ENCODE results near the gene LMBRD1. TPM values are rescaled to one million over a fixed set of nuclear protein-coding genes. Genes with fewer than 3 reads are reported as not detected.

Gene LMBRD1
- total RNA-seq, 1 experiment from 2014 or later, result 20.7 TPM

- no peaks in the 10 kb centered on the region for H3K4me1 Mint-ChIP-seq (ENCODE audit: insufficient read depth, unreplicated experiment)
- peaks cover 69% of the 10 kb centered on the region for H3K27me3 Mint-ChIP-seq (ENCODE audit: insufficient read depth, unreplicated experiment)
- CTCF ChIA-PET, result interaction anchor here (0.6 to 0.7 kb wide), 2 partner anchors 8 to 1383 kb away, joined by 3 to 4 read pairs; no protein-coding TSS in a partner anchor
- TF ChIP-seq CTCF (IDR thresholded peaks at IDR 0.05; ENCODE audit: unreplicated experiment), result no peak
- POLR2A ChIA-PET, result no interaction called here
- BruUV-seq (replicated peaks), result no TSS peak
- H3K36me3 Mint-ChIP-seq (ENCODE audit: insufficient read depth, unreplicated experiment), result no peaks in the 10 kb centered on the region
- H3K9me3 Mint-ChIP-seq (ENCODE audit: unreplicated experiment), result no peaks in the 10 kb centered on the region
- H3K27ac Mint-ChIP-seq (ENCODE audit: low read depth, unreplicated experiment), result no peak overlapping the region
- no peak overlapping the region for H3K4me3 Mint-ChIP-seq (ENCODE audit: unreplicated experiment)
- DNase-seq (ENCODE audit: unreplicated experiment), result no peak
- intact Hi-C loops (cut with micrococcal nuclease), result no loop called here
These were observed 165.1 kb downstream of the LMBRD1 start for GRCh38 chr6:69631552-69632346.

GRCh38 chr6:69630767-69631166, 166.0 kb downstream of the LMBRD1 start:
- Mint-ChIP-seq H3K9me3 (ENCODE audit: unreplicated experiment) (no peaks in the 10 kb centered on the region), H3K27ac (ENCODE audit: low read depth, unreplicated experiment) (no peak overlapping the region), H3K4me1 (ENCODE audit: insufficient read depth, unreplicated experiment) (no peaks in the 10 kb centered on the region), H3K27me3 (ENCODE audit: insufficient read depth, unreplicated experiment) (peaks cover 64% of the 10 kb centered on the region), H3K4me3 (ENCODE audit: unreplicated experiment) (no peak overlapping the region), H3K36me3 (ENCODE audit: insufficient read depth, unreplicated experiment) (no peaks in the 10 kb centered on the region)
- no peak for DNase-seq (ENCODE audit: unreplicated experiment)
- no TSS peak for BruUV-seq (replicated peaks)
- intact Hi-C loops (cut with micrococcal nuclease), result no loop called here
- no peak for TF ChIP-seq CTCF (IDR thresholded peaks at IDR 0.05; ENCODE audit: unreplicated experiment)
- POLR2A ChIA-PET, result no interaction called here
- CTCF ChIA-PET, result interaction anchor here (0.8 kb wide), 1 partner anchor 10 kb away, joined by 5 read pairs; no protein-coding TSS in a partner anchor

GRCh38 chr6:69627625-69628024, 169.2 kb downstream of the LMBRD1 start:
- no peak for DNase-seq (ENCODE audit: unreplicated experiment)
- no peaks in the 10 kb centered on the region for H3K36me3 Mint-ChIP-seq (ENCODE audit: insufficient read depth, unreplicated experiment)
- H3K4me3 Mint-ChIP-seq (ENCODE audit: unreplicated experiment), result no peak overlapping the region
- BruUV-seq (replicated peaks), result no TSS peak
- no peaks in the 10 kb centered on the region for H3K4me1 Mint-ChIP-seq (ENCODE audit: insufficient read depth, unreplicated experiment)
- CTCF ChIA-PET, result interaction anchor here (0.9 kb wide), 1 partner anchor 58 kb away, joined by 3 read pairs; no protein-coding TSS in a partner anchor
- TF ChIP-seq CTCF (IDR thresholded peaks at IDR 0.05; ENCODE audit: unreplicated experiment), result no peak
- no peaks in the 10 kb centered on the region for H3K9me3 Mint-ChIP-seq (ENCODE audit: unreplicated experiment)
- intact Hi-C loops (cut with micrococcal nuclease), result no loop called here
- POLR2A ChIA-PET, result no interaction called here
- H3K27me3 Mint-ChIP-seq (ENCODE audit: insufficient read depth, unreplicated experiment), result peaks cover 43% of the 10 kb centered on the region
- no peak overlapping the region for H3K27ac Mint-ChIP-seq (ENCODE audit: low read depth, unreplicated experiment)

GRCh38 chr6:69624944-69625343, 171.9 kb downstream of the LMBRD1 start:
- no peak for TF ChIP-seq CTCF (IDR thresholded peaks at IDR 0.05; ENCODE audit: unreplicated experiment)
- H3K9me3 Mint-ChIP-seq (ENCODE audit: unreplicated experiment), result no peaks in the 10 kb centered on the region
- intact Hi-C loops (cut with micrococcal nuclease), result no loop called here
- no TSS peak for BruUV-seq (replicated peaks)
- ChIA-PET CTCF (interaction anchor here (1.2 kb wide), 1 partner anchor 105 kb away, joined by 5 read pairs; no protein-coding TSS in a partner anchor), POLR2A (no interaction called here)
- no peak for DNase-seq (ENCODE audit: unreplicated experiment)
- no peak overlapping the region for H3K4me3 Mint-ChIP-seq (ENCODE audit: unreplicated experiment)
- H3K27me3 Mint-ChIP-seq (ENCODE audit: insufficient read depth, unreplicated experiment), result peaks cover 23% of the 10 kb centered on the region
- no peak overlapping the region for H3K27ac Mint-ChIP-seq (ENCODE audit: low read depth, unreplicated experiment)
- no peaks in the 10 kb centered on the region for H3K36me3 Mint-ChIP-seq (ENCODE audit: insufficient read depth, unreplicated experiment)
- H3K4me1 Mint-ChIP-seq (ENCODE audit: insufficient read depth, unreplicated experiment), result no peaks in the 10 kb centered on the region

Other genes starting within 250 kb of the LMBRD1 start
- not detected in 2 replicates for gene COL19A1, start 69.5 kb upstream of the LMBRD1 start, total RNA-seq (2022)